Activated CD8-positive, alpha-beta memory T cell treated with anti-CD3 and anti-CD28 coated beads for 4 hours (primary cell): ENCODE measurements around the gene RB1.
"Not testable (repeated sequence)": the region's sequence is repeated elsewhere in the genome, so short reads cannot be mapped to it uniquely, and the experiment has no call there.

Source experiments
- DNase-seq, 2 donors: peaks; one replicate each; pipeline ENCODE4 v3.0.0-alpha.2; 2020; ENCODE audit warnings: low read depth in 2 of 2

The RB1 gene

DNA sequence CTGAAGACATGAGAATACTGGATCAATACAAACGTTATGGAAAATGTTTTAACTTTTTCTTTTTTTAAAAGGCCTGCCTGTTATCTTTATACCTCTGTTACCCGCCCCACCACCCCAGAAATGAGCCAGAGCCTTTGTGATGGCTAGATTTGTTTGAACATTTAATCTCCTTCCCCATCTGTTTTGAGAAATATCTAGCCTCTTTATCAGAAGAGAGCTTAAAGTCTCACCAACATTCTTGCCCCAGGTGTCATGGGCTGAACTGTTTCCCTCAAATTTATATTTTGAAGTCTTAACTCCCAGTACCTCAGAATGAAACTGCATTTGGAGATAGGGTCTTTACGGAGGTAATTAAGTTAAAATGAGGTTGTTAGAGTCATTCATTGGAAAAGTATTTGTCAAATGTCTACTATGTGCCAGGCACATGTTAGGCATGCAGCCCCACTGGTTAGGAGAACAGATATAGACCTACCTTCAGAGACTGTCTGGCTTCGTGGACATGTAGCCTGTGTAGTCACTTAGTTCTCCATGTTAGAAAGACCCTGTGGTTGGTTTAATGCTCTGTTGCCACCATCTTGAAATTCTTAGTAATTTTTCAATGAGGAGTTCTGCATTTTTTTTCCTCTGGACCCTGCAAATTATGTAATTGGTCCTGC lies 6.3 kb upstream of the RB1 start:
- no peak for DNase-seq

DNA sequence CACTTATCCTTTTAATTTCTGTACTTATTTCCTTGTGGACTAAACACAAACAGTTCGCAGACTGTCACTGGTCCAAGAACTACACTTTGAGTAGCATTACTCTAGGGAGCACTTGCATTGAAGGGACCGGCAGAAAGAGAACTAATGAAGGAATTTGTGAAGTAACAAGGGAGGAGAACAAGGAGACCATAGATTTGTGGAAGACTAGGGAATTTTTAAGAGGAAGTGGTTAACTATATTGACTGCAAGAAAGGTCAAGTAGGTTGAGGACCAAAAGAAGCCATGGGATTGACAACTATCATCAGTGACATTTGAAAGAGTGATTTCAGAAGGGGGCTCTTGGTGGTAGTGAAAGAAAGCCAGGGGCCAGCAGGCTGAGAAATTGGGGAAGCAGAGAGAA lies 4.0 kb upstream of the RB1 start:
- DNase-seq: no peak

DNA sequence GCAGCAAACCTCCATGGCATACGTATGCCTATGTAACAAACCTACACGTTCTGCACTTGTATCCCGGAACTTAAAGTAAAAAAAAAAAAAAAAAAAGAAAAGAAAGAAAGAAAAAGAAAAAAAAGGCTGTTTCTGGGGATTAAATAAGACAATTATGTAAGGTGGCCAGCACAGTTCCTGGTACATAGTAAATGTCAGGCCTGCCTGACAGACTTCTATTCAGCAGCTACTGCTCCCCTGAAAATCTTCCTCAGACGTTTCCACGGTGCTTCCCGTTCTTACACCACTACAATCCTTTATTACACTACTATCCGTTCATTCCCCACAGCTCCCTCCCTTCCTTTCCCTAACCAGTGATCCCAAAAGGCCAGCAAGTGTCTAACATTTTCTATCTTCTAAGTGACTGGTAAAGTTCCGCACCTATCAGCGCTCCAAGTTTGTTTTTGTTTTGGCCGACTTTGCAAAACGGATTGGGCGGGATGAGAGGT lies 636 bp upstream of the RB1 start:
- DNase-seq: no peak

DNA sequence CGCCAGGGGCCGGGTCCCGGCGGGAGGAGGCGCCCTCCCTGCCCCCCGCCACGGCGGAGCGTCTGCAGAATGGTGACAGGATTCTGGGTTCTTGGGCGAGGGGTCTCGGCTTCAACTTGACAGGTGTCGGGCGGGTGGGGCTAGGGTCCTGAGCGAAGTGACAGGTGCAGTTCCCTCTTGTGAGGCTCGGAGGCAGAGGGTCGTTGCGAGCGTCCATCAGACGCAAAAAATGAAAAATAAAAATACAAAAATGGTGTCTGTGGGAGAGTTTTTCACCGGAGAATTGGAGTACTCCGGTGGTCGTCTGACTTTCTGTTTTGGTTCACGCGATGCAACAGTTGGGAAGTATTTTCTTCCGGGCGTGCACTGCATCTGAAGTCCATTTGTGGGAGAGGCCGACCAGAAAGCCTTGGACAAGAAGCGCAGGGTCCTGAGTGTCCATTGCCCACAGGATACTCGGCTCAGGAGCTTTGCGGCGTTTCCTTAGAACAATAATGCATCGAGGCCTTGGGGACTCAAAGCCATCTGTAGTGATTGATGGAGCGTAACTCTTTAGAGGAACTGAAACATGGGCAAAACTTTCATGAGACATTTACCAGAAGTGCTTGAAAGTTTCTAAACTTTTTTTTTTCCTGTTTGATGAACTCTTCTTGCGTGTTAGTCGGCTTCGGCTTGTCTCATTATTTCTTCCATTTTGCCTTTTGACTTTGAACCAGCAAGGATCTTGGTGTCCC lies 759 bp downstream of the RB1 start:
- no peak for DNase-seq

DNA sequence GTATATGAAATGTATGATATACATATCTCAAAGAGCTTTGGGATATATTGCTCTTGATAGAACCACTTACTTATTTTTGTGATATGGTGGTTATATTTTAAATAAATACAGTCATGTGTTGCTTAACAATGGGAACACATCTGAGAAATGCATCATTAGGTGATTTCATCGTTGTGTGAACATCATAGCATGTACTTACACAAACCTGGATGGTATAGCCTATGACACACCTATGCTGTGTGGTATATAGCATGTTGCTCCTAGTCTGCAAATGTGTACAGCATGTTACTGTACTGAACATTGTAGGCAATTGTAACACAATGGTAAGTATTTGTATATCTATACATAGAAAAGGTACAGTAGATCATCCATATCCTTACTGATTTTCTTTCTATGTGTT lies 7.7 kb downstream of the RB1 start:
- no peak for DNase-seq

DNA sequence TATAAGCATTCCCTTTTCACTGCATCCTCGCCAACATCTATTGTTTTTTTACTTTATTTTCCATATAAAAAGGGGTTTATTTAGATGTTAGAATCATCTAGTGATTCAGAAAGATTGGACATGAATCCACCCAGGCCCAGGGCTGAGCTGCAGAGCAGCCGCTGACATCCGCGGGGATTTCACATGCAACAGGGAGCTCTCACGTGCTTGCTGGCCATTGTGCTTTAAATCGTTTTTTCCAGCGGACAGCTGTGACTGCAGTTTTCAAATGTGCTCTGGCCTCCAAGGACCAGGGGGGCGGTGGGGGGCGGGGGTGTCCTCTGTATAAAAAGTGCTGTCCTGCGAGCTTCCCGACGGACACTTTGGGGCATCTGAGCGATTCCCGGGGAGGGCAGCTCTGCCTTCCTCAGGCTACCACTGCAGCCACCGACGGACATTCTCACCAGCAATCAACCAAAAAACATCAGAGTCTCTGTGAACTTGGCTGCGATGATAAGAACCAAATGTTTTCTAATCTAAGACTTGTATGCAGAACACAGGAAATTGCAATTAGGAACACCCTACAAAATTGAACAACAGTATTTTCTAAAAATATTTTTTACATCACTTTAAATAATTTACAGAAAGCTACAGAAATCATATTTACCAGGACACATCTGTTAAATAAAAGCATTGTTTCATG lies 12.6 kb downstream of the RB1 start:
- no peak for DNase-seq

DNA sequence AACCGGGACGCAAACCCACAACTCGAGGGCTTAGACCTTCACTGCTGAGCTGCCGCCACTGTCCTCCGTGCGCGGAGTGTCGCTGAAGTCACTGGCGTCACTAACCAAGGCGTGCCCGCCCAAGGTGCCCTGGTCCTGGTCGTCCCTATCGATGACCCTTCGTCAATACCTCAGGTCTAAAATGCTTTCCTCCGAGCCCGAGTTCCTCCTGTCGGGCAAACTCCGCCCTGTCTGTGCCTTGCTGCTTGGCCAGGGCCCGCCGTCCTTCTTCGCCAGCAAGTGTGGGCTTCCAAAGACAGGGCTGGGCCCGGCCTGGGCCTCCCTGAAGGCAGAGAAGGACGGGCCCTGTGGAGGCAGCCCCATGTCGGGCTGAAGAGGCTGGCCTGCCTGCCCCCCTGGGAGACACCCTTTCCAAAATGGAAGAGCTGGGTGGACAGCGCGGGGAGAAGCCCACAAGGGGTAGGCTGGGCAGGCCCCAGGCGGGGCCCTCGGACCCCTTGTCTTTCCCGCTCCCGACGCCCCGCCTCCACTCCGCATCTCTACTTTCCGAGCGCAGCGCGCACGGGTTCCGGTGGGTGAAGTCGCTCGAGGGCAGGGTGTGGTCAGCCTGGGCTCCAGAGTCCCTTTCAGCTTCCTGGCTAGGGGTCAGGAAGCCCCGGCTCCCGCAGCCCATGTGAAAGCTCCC lies 13.4 kb downstream of the RB1 start:
- no peak for DNase-seq

DNA sequence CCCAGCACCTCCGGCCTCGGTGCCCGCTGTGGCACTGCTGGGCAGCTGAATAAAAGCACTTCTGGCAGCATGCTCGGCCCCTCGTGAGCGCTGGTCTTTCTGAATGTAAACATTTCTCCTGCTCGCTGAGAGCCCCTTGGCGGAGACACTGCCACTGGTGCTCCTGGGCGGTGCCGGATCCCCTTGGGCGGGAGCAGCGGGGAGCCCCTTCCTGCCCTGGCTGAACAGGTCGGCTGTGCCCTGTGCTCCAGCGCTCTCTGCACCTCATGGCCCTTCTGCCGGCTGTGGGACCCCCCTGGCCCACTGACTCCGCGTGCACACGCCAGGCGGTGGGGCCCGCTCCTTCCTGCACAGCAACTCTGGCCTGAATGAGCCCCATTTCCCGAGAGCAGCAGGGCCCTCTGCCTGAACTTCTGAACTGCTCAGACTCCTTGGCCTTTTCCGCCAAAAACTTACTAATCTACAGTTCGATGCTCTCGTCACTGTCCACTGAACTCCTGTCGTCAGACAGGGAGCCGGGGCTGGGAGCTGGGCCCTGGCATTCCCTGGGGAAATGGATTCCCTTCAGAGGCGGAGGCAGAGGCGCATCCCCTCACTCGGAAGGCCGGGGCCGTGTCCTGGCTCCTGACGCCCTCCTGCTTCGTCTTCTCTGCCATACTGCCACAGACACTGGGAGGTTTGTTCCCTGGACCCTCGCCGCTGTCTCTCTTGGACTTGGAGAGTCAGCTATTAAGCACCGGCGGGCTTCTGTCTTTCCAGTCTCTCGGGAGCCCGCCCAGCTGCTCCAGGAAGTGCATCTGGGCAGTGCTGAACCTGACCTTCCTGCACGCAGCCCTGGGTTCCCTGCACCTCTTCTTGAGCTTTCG lies 14.2 kb downstream of the RB1 start:
- no peak for DNase-seq

DNA sequence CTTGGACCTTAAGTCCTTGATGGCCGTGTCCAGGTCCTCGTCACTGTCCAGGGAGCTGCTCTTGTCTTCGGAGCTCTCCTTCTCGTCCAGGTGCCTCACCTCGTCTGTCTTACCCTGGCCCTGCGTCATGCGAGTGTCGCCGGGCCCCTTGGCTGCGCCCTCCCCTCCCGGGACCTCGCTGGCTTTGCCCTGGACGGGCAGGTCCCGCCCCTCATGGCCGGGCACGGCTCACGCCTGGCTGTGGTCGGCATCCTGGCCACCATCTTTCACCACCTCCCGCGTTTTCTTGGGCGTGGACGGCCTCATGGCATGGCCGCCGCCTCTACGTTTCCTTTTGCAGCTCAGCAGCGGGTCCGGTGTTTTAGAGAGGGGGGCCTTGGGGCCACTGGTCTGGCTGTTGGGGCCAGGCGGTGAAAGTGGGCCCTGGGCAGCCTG lies 14.8 kb downstream of the RB1 start:
- no peak for DNase-seq

DNA sequence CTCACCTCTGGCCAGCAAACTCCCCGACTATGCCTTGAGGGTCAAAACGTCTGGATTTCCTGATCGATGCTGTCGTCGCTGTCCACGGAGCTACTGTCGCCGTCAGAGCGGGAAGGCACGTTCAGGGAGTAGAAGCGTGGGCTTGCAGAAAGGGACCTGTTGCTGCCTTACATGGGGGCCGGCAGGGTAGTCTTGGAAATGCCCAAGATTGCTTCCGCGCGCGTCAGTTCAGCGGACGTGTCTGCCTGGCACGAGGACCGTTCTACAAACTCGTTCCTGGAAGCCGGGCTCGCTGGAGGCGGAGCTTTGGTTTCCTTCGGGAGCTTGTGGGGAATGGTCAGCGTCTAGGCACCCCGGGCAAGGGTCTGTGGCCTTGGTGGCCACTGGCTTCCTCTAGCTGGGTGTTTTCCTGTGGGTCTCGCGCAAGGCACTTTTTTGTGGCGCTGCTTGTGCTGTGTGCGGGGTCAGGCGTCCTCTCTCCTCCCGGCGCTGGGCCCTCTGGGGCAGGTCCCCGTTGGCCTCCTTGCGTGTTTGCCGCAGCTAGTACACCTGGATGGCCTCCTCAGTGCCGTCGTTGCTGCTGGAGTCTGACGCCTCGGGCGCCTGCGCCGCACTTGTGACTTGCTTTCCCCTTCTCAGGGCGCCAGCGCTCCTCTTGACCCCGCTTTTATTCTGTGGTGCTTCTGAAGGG lies 15.4 kb downstream of the RB1 start:
- no peak for DNase-seq

DNA sequence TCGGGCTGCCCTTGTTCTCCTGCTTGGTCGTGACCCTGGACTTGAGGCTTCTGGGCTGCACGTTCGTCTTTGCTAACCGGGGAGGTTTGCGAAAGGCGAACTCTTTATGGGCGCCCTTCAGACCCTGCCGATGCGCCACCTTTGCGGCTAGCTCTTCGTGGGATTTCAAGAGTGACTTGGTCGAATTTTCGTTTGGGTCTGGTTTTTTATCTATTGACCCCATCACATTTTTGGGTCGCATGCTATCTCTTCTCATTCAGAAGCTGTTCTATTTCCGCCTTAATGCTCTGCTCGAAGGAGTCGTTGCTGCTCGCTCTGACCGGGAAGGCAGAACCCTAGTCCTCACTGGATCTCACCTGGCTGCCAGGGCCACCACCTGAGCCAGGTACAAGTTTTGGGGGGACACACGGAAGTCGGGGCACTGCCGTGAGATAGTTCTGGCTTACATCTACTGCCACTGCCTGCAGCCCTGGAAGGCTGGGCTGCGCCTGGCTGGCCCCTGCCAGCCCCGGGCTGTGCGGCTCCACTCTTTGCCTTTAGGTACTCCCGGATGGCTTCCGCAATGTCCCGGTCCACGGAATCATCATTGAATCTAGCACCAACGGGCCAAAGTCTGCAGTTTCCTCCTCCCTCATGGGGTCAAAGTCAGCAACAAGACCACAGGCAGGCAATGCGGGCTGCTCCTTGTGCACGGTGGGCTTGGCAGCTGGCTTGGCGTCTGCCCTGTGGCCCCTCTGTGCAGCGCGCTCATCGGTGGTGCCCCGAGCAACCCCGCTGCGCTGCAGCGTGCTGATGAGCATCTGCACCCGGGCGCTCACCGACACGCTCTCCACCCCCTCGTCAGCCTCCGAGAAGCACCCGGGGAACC lies 16.2 kb downstream of the RB1 start:
- no peak for DNase-seq

DNA sequence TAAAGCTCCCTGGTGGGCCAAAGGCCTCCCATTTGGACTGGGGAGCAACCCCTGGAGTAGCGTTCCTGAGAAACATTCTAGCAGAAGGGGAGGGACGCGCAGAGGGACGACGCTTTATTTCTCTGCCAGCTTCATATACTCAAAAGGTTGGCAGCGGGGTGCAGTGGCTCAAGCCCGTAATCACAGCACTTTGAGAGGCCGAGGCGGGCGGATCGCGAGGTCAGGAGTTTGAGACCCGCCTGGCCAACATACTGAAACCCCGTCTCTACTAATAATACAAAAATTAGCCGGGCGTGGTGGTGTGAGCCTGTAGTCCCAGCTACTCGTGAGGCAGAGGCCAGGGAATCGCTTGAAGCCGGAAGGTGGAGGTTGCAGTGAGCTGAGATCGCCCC lies 16.8 kb downstream of the RB1 start:
- DNase-seq: no peak

DNA sequence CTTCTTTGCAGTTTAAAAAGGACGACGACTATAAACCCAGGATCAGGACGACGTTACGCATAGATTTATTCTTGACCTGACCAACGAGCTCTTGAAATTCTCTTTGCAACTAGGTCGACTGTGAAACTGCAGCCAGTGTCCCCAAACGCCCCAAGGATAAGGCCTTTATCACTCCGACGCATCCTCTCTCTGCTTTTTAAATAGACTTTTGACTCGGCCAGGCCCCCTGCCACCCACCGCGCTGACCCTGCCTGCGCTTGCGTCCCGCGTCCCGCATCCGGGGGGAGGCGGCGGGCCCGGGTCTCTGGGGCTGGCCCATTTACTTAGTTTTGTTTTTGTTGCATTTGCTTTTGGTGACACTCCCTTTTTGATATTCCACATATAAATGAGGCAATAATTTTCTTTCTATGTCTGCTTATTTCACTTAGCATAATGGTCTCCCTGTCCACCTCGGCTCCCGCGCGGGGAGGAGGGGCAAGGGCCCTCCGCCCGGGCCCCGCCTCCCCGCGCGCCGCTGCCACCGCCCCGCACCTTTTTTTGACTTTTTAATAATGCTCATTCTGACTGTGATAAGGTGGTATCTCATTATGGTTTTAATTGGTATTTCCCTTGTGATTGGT lies 17.4 kb downstream of the RB1 start:
- no peak for DNase-seq

DNA sequence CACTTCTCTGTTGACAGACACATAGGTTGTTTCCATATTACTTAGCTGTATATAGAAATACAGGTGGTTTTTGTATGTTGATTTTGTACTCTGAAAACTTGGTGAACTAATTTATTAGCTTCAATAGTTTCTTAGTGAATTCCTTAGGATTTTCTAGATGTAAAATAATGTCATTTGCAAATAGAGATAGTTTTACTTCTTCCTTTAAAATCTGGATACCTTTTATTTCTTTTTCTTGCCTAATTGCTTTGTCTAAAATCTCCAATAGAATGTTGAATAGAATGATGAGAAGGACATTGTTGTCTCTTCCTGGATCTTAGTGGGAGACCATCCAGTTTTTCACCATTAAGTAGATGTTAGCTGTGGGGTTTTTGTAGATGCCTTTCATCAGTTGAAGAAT lies 18.7 kb downstream of the RB1 start:
- no peak for DNase-seq

DNA sequence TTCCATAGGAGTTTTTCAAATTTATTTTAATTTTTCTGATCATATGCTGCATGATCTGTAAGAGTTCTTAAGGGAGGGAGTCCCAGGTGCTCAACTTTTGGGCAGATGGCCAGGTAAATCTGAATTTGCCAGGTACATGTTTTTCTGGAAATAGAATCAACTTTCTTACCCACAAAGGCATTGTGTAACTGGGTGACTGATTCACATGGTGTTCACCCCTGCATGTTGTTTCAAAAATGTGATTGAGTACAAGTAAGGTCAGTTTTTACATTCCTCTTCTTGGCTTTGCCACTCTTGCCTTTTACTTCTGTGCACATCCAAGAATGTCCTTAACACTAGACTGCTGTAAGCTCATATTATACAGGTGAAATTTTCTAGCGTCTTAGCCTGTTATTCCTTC lies 30.4 kb downstream of the RB1 start:
- no peak for DNase-seq

DNA sequence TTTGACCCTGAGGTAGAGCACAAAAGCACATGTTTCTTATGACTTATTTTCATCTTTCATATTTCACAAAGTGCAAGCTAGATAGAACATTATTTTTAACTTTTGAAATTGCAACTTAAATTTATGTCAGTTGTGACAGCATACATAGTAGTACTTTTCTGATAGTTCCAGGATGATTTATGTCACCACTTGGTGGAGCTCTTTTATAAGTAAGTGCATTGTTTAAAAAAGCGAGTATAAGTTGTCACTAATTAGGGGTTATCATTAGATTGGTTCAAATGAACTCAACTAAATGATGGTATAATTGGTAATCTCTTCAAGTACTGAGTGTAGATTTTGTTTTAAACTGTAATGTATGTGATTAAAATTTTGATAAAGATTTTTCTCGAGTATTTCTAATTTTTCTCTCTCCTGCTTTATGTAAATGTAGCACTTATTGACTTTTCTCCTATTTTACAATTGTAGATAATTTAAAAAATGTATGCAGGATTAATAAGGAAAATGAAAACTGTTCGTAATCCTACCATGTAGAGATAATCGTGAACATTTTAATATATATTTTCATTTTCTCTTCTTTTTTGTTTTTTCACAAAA lies 31.1 kb downstream of the RB1 start:
- no peak for DNase-seq

DNA sequence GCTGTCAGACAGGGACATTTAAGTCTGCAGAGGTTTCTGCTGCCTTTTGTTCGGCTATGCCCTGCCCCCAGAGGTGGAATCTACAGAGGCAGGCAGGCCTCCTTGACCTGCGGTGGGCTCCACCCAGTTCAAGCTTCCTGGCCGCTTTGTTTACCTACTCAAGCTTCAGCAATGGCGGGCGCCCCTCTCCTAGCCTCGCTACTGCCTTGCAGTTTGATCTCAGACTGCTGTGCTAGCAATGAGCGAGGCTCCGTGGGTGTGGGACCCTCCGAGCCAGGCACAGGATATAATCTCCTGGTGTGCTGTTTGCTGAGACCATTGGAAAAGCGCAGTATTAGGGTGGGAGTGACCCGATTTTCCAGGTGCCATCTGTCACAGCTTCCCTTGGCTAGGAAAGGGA lies 35.6 kb downstream of the RB1 start:
- DNase-seq: not testable (repeated sequence)

DNA sequence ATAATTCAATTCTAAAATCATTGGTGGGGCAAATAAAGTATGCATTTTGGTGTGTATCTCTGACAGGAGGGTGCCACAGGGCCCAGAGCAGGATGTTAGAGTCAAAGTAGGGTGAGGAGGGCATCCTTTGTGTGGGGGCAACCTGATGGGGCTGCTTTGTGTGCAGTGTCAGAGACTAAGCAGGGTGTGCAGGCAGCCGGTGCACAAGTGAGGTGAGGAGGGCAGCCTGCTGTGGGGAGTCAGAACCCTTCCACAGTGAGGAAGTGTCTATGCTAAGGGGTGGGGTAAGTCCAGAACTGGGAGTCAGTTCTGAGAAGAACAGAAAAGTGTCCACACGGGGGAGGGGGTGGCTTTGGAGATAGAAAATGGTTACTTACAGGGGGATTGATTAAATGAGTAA lies 40.7 kb downstream of the RB1 start:
- no peak for DNase-seq

DNA sequence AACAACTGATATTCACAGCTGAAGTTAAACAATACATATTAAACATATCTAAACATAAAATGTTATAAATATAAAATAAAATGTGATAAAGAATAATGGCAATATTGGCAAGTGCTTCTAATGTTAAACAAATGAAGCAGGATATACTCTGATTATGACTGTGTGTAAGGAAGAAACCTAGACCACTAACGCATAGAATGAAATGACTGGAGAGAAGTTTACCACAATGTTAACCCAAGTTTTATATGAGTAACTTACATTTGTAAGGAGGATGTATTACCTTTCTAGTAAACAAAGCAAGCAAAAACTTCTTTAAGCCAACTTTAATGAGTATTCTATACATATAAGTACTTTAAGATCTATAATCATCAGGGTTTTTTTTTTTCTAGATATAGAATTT lies 43.0 kb downstream of the RB1 start:
- DNase-seq: no peak
